Panc1 (cell line): ENCODE measurements around the gene BNIP5. TPM values are rescaled to one million over a fixed set of nuclear protein-coding genes. Genes with fewer than 3 reads are reported as not detected.

Experiments used
- ATAC-seq: fragments of 200-7000 bp; cut with Tn5 transposase; 2 replicates; pipeline ENCODE4 v1.9.1; 2020; ENCODE audit warnings: mild to moderate bottlenecking, moderate library complexity
- BruUV-seq: library from RNA; stranded (reverse); fragments of 400-500 nt; replicated peaks from 2 replicates; lab custom pipeline; 2021; lab: Mats Ljungman, UMichigan
- CTCF ChIA-PET: fragments of 300-600 bp; sonication (Branson Sonifier 250); formaldehyde crosslinking; loops from one replicate; lab custom pipeline; 2022; ENCODE audit warnings: antibody characterized with exemption; lab: Charles Lee
- POLR2A ChIA-PET: fragments of 300-600 bp; sonication (Branson Sonifier 250); formaldehyde crosslinking; loops from one replicate; lab custom pipeline; 2022; ENCODE audit warnings: antibody characterized with exemption; lab: Charles Lee
- DNase-seq: peaks from one replicate; pipeline ENCODE4 v3.0.0-alpha.2; 2010; ENCODE audit warnings: low read depth, low spot score
- H3K27ac ChIP-seq: 2 replicates; pipeline ENCODE4 v1.5.1; 2011; ENCODE audit warnings: mild to moderate bottlenecking, low read length, inconsistent platforms
- H3K27me3 ChIP-seq: fragments of 200-500 bp; sonication (Bioruptor generic); 2 replicates; pipeline ENCODE4 v1.6.0; 2014; ENCODE audit warnings: low read length, inconsistent platforms; ENCODE audit not compliant: control insufficient read depth, insufficient read depth
- H3K36me3 ChIP-seq: fragments of 200-500 bp; sonication (Bioruptor generic); 2 replicates; pipeline ENCODE4 v1.5.1; 2014; ENCODE audit warnings: inconsistent platforms, mild to moderate bottlenecking, low read length, moderate library complexity; ENCODE audit not compliant: control insufficient read depth, insufficient read depth
- H3K4me1 ChIP-seq: 2 replicates; pipeline ENCODE4 v1.5.1; 2011; ENCODE audit warnings: inconsistent platforms, mild to moderate bottlenecking, low read length, moderate library complexity; ENCODE audit not compliant: control insufficient read depth, insufficient read depth
- H3K4me3 ChIP-seq, 2 experiments: 2 replicates each; pipeline ENCODE4 v1.5.1; 2011 to 2012; ENCODE audit warnings: low read depth in 2 of 2, low read length in 2 of 2, mild to moderate bottlenecking in 2 of 2, inconsistent platforms in 1 of 2, moderate library complexity in 1 of 2
- H3K9me3 ChIP-seq: fragments of 200-500 bp; sonication (Bioruptor generic); 2 replicates; pipeline ENCODE4 v1.5.1; 2014; ENCODE audit warnings: low read depth, mild to moderate bottlenecking, inconsistent platforms, low read length, moderate library complexity; ENCODE audit not compliant: control insufficient read depth, insufficient read depth
- POLR2AphosphoS5 ChIP-seq: IDR thresholded peaks from 2 replicates; pipeline ENCODE4 v1.6.1; 2012; ENCODE audit warnings: mild to moderate bottlenecking, low read depth, low read length, moderate library complexity
- SIN3A ChIP-seq: IDR thresholded peaks from 2 replicates; pipeline ENCODE4 v1.6.1; 2012; ENCODE audit warnings: low read depth, mild to moderate bottlenecking, low read length, moderate library complexity, borderline replicate concordance; ENCODE audit not compliant: insufficient read depth
- TCF7L2 ChIP-seq: IDR thresholded peaks from 2 replicates; pipeline ENCODE4 v1.6.1; 2011; ENCODE audit warnings: mild to moderate bottlenecking, low read depth, low read length, inconsistent platforms
- in situ Hi-C: cut with HindIII; loops from 2 replicates; pipeline ENCODE4 v1.10.0; 2016; ENCODE audit warnings: low sequenced_read_pairs, low pct_unique_long_range_greater_than_20kb
- intact Hi-C: fragments of 100-400 bp; cut with micrococcal nuclease; formaldehyde crosslinking; loops from one replicate; pipeline ENCODE4 v1.10.0; 2022; ENCODE audit not compliant: unreplicated experiment
- total RNA-seq: library from RNA; stranded (reverse); gene quantifications from one replicate; pipeline ENCODE4 v1.2.1, GENCODE V29; 2021; ENCODE audit not compliant: unreplicated experiment
- TF ChIP-seq, protein P1 (sequence below): fragments of 450-650 bp; IDR thresholded peaks from 2 replicates; pipeline ENCODE4 v1.5.1; 2017; ENCODE audit warnings: mild to moderate bottlenecking
- TF ChIP-seq, protein P2 (sequence below), 2 experiments: IDR thresholded peaks; 2 replicates each; pipeline ENCODE4 v1.6.1; 2011 to 2012; ENCODE audit warnings: low read depth in 2 of 2, control low read depth in 1 of 2, low read length in 1 of 2, mild to moderate bottlenecking in 1 of 2, moderate library complexity in 1 of 2; ENCODE audit not compliant: insufficient read depth in 1 of 2

Gene BNIP5
- total RNA-seq, 1 experiment from 2014 or later: not detected

DNA sequence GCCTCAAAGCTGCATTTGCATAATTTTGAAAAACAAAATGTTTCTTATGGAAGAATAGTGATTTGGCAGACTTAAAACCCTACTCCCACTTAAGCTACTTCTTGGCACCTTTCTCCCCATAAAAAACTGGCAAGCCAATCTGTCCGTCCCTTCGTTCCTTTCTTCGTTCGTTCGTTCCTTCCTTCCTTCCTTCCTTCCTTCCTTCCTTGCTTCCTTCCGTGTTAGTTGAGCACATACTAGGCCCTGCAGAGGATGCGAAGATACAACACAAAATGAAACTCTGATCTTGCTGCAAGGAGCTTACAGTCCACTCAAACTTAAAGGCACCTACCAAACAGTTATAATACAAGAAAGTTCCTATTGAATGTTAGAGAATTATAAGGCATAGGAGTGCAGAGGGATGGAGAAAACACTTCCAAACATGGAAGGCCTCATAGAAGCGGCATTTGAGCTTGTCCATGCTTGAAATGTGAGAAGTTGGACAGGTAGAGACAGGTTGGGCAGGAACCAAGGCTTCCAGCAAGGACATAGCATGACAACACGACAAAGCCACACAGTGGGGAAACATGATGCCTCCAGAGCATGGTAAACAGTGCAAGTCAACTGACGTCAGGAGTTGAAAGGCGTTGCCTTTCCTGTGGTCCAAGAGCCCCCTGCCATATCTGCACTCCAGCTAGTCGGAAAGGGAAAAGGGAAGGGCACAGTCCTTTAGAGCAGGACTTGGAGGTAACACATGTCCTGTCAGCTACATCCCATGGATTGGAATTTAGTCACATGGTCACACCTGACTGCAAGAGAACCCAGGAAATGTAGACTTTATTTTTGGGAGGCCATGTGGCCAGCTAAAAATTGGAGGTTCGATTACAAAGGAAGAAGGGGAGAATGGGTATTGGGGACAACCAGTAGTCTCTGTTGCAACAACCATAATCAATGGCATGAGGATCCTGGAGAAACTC lies 59.8 kb downstream of the BNIP5 start:
- no TSS peak for BruUV-seq
- Histone ChIP-seq H3K4me3 (no peak overlapping the region), H3K36me3 (no peaks in the 10 kb centered on the region), H3K27ac (no peak overlapping the region), H3K4me1 (no peaks in the 10 kb centered on the region), H3K9me3 (no peaks in the 10 kb centered on the region), H3K27me3 (peaks cover 20% of the 10 kb centered on the region)
- TF ChIP-seq TCF7L2 (no peak), SIN3A (no peak), POLR2AphosphoS5 (no peak)
- TF ChIP-seq, protein P1, sequence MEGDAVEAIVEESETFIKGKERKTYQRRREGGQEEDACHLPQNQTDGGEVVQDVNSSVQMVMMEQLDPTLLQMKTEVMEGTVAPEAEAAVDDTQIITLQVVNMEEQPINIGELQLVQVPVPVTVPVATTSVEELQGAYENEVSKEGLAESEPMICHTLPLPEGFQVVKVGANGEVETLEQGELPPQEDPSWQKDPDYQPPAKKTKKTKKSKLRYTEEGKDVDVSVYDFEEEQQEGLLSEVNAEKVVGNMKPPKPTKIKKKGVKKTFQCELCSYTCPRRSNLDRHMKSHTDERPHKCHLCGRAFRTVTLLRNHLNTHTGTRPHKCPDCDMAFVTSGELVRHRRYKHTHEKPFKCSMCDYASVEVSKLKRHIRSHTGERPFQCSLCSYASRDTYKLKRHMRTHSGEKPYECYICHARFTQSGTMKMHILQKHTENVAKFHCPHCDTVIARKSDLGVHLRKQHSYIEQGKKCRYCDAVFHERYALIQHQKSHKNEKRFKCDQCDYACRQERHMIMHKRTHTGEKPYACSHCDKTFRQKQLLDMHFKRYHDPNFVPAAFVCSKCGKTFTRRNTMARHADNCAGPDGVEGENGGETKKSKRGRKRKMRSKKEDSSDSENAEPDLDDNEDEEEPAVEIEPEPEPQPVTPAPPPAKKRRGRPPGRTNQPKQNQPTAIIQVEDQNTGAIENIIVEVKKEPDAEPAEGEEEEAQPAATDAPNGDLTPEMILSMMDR: no peak
- TF ChIP-seq, protein P2, sequence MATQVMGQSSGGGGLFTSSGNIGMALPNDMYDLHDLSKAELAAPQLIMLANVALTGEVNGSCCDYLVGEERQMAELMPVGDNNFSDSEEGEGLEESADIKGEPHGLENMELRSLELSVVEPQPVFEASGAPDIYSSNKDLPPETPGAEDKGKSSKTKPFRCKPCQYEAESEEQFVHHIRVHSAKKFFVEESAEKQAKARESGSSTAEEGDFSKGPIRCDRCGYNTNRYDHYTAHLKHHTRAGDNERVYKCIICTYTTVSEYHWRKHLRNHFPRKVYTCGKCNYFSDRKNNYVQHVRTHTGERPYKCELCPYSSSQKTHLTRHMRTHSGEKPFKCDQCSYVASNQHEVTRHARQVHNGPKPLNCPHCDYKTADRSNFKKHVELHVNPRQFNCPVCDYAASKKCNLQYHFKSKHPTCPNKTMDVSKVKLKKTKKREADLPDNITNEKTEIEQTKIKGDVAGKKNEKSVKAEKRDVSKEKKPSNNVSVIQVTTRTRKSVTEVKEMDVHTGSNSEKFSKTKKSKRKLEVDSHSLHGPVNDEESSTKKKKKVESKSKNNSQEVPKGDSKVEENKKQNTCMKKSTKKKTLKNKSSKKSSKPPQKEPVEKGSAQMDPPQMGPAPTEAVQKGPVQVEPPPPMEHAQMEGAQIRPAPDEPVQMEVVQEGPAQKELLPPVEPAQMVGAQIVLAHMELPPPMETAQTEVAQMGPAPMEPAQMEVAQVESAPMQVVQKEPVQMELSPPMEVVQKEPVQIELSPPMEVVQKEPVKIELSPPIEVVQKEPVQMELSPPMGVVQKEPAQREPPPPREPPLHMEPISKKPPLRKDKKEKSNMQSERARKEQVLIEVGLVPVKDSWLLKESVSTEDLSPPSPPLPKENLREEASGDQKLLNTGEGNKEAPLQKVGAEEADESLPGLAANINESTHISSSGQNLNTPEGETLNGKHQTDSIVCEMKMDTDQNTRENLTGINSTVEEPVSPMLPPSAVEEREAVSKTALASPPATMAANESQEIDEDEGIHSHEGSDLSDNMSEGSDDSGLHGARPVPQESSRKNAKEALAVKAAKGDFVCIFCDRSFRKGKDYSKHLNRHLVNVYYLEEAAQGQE (IDR thresholded peaks at IDR 0.05; ENCODE audit: insufficient read depth in 1 of 2, low read depth in 2 of 2, low read length in 1 of 2): no peak
- ChIA-PET POLR2A (interaction anchor here (0.6 kb wide), 1 partner anchor 161 kb away, joined by 11 read pairs; no protein-coding TSS in a partner anchor), CTCF (no interaction called here)
- in situ Hi-C loops: no loop called here
- ATAC-seq (no peak), DNase-seq (no peak)
- intact Hi-C loops: no loop called here

DNA sequence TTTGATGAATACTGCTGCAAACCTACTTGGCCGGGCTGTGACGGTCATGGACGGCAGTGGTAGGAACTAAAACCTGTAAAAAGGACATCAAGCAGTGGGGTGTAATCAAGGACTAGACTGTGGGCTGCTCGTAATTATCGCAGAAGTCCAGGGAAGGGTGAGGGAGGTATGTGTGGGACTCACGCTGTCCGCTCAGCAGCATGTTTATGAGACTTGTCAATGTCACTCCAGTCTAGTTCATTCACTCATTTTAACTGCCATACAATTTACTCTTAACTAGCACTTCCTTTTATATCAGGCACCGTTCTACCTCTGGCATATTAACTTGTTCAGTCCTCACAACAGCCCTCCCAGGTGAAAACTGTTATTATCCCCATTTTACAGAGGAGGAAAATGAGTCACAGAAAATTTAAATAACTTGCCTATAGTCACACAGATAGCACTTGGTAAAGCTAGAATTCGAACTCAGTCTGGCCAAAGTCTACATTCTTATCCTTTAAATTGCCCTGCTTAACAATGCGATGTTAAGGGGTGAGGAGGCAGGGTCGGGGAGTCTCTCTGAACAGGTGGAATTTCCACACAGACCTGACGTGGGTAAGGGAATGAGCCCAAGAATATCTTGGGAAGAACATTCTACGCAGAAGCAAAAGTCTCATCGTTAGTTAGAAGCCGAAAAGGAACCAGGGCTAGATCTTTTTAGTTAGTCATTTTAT lies 62.7 kb downstream of the BNIP5 start:
- TF ChIP-seq POLR2AphosphoS5: no peak
- TF ChIP-seq TCF7L2: no peak
- TF ChIP-seq SIN3A: no peak
- TF ChIP-seq, protein P1: no peak
- TF ChIP-seq, protein P2 (IDR thresholded peaks at IDR 0.05; ENCODE audit: insufficient read depth in 1 of 2, low read depth in 2 of 2, low read length in 1 of 2): no peak
- ATAC-seq (no peak), DNase-seq (no peak)
- ChIA-PET POLR2A (no interaction called here), CTCF (no interaction called here)
- H3K27ac ChIP-seq: no peak overlapping the region
- in situ Hi-C loops: no loop called here
- intact Hi-C loops: no loop called here
- no peaks in the 10 kb centered on the region for H3K9me3 ChIP-seq
- H3K4me1 ChIP-seq: peaks cover 10% of the 10 kb centered on the region
- H3K27me3 ChIP-seq: peaks cover 8% of the 10 kb centered on the region
- no peaks in the 10 kb centered on the region for H3K36me3 ChIP-seq
- H3K4me3 ChIP-seq: no peak overlapping the region
- BruUV-seq: no TSS peak
